Heart left ventricle (tissue), 16 donors: ENCODE data around the gene BFSP1. TPM values are rescaled to one million over a fixed set of nuclear protein-coding genes. Genes with fewer than 3 reads are reported as not detected.

Source experiments
- ATAC-seq, 4 donors: fragments of 200-7000 bp; cut with Tn5 transposase; one replicate each; pipeline ENCODE4 v1.9.1; 2020 to 2022; ENCODE audit warnings: moderate library complexity in 4 of 4, mild to moderate bottlenecking in 3 of 4, moderate number of reproducible peaks in 1 of 4
- DNase-seq, 5 donors: peaks; one replicate each; pipeline ENCODE4 v3.0.0-alpha.2; 2020
- H3K27ac ChIP-seq, 12 donors: fragments of 200-600 bp; sonication (generic) in 4 of 12; one replicate each; pipeline versions ENCODE4 v1.5.0 to v1.8.0; 2016 to 2022; ENCODE audit warnings: mild to moderate bottlenecking in 2 of 12
- H3K27me3 ChIP-seq, 9 donors: fragments of 200-600 bp; sonication (generic) in 2 of 9; one replicate each; pipeline versions ENCODE4 v1.5.1 to v1.8.0; 2016 to 2022; ENCODE audit warnings: mild to moderate bottlenecking in 3 of 9
- H3K36me3 ChIP-seq, 9 donors: fragments of 200-600 bp; sonication (generic) in 2 of 9; one replicate each; pipeline versions ENCODE4 v1.5.0 to v1.8.0; 2018 to 2022; ENCODE audit warnings: mild to moderate bottlenecking in 2 of 9
- H3K4me1 ChIP-seq, 12 donors: fragments of 200-600 bp; sonication (generic) in 4 of 12; one replicate each; pipeline versions ENCODE4 v1.5.0 to v1.8.0; 2016 to 2022; ENCODE audit warnings: mild to moderate bottlenecking in 3 of 12
- H3K4me3 ChIP-seq, 12 donors: fragments of 200-600 bp; sonication (generic) in 4 of 12; one replicate each; pipeline versions ENCODE4 v1.5.0 to v1.8.0; 2017 to 2022; ENCODE audit warnings: mild to moderate bottlenecking in 9 of 12, moderate library complexity in 4 of 12
- H3K9me3 ChIP-seq, 12 donors: fragments of 200-600 bp; sonication (generic) in 4 of 12; one replicate each; pipeline versions ENCODE4 v1.5.0 to v1.8.0; 2016 to 2022; ENCODE audit warnings: mild to moderate bottlenecking in 1 of 12
- CTCF ChIP-seq, 12 donors: fragments of 200-600 bp; sonication (generic) in 4 of 12; IDR thresholded peaks; one replicate each; pipeline versions ENCODE4 v1.5.0 to v1.8.0; 2018 to 2022; ENCODE audit warnings: antibody characterized with exemption in 12 of 12, mild to moderate bottlenecking in 5 of 12
- POLR2A ChIP-seq, 2 donors: fragments of 450-650 bp; IDR thresholded peaks; one replicate each; pipeline ENCODE4 v1.6.1; 2017; ENCODE audit warnings: antibody characterized with exemption in 2 of 2, mild to moderate bottlenecking in 2 of 2, moderate library complexity in 2 of 2
- WGBS, 4 donors: extraction: QIAGEN DNeasy Blood & Tissue Kit in 2 of 4; methylation state at CpG; one replicate each; pipeline versions ENCODE4 v1.1.5 to v1.1.7; 2013 to 2018; 5-methylcytosine and 5-hydroxymethylcytosine counted together
- intact Hi-C, 10 donors: fragments of 100-400 bp; cut with DNase I; formaldehyde crosslinking; loops; one replicate each; pipeline versions ENCODE4 v1.11.1 to v1.14.2; 2022
- polyA plus RNA-seq, 2 donors: library from polyadenylated mRNA; stranded (reverse); fragments of 200-250 nt; gene quantifications; one replicate each; pipeline ENCODE4 v1.2.3, GENCODE V29; 2013
- total RNA-seq, 9 donors: library from RNA; depleted of rRNA in 2 of 9; stranded (reverse); fragments of >200 nt in 2 of 9; fragmentation: NEBNext Ultra II Directional in 3 of 9; extraction: Animal tissue kit (Norgen Biotek cat#: 25700) in 3 of 9; gene quantifications; one replicate each; pipeline versions ENCODE4 v1.1.0 to v1.2.4, GENCODE V29; 2016 to 2023
- donor health status: ischemic (EF 13 %, LVEDD 7.1; RV severe dilation, severe dysfunction).
- donor health status: healthy with polysubstance abuse.
- donor health status: DM: no; HTN: yes; CAD: no.
- donor health status: DM: no; HTN: no; CAD: no.
- donor health status: ischemic (EF 25% LVEDD 6.9; RV normal size, moderate dysfunction).
- donor health status: ischemic (EF 25% LVEDD 5.7; RV mildly dilated, moderate dysfunction).
- donor health status: healthy.
- donor health status: DM: yes; HTN: yes; CAD: no.
- donor health status: ischemic (EF 35%, LVEDD 5.7; RV mildly dilated, moderate dysfunction).
- donor health status: nonischemic (EF 11% LVEDD 7.7; RV severe dilation, severe dysfunction).
- donor health status: DM: yes; HTN: yes; CAD: no.
- donor health status: PGD.
- donor health status: ischemic (EF 29% LVEDD 5.4; RV normal size, mild dysfunction).
- donor health status: nonischemic (EF 23%, LVEDD 6.1; RV moderate dilation, normal function).

The BFSP1 gene
- total and polyA plus RNA-seq, 11 donors, result 0.11 to 1.4 (median 0.63) TPM

GRCh38 chr20:17536944-17537444 is 5.8 kb upstream of the BFSP1 start:
- WGBS, 4 donors, result 25 to 30% (median 28%) methylated on average over 6 of the region's 6 CpGs
- DNase-seq (peak in 4 of 5 donors; percentile 54 to 75 (median 69)), ATAC-seq (peak; percentile 93 to 99 (median 98))
- Histone ChIP-seq H3K4me1 (peaks cover 0 to 11% (median 0%) of the 10 kb centered on the region in 12 donors), H3K4me3 (no peak overlapping the region), H3K9me3 (no peaks in the 10 kb centered on the region), H3K27me3 (no peaks in the 10 kb centered on the region), H3K36me3 (no peaks in the 10 kb centered on the region), H3K27ac (peak overlapping the region in 2 of 12 donors; percentile 7 to 64)
- intact Hi-C loops, result loop anchor here (1.0 to 10.0 kb wide), 10 partner anchors 34 to 458 kb away; partner anchors contain the start of gene DSTN (in 3 of the 10)
- no peak for TF ChIP-seq POLR2A (IDR thresholded peaks at IDR 0.05)
- TF ChIP-seq CTCF (IDR thresholded peaks at IDR 0.05), result peak; percentile 72 to 93 (median 88)

- no peaks in the 10 kb centered on the region for H3K36me3 ChIP-seq
- DNase-seq (no peak), ATAC-seq (no peak)
- H3K9me3 ChIP-seq, result no peaks in the 10 kb centered on the region
- TF ChIP-seq CTCF (IDR thresholded peaks at IDR 0.05) (no peak), POLR2A (IDR thresholded peaks at IDR 0.05) (no peak)
- intact Hi-C loops, result loop anchor here in 7 of 10 donors (1.0 to 10.0 kb wide), 4 partner anchors 29 to 461 kb away; no protein-coding TSS in a partner anchor
- no peak overlapping the region for H3K4me3 ChIP-seq
- peaks cover 0 to 24% (median 3%) of the 10 kb centered on the region in 12 donors for H3K4me1 ChIP-seq
- peaks cover 0 to 8% (median 0%) of the 10 kb centered on the region in 9 donors for H3K27me3 ChIP-seq
- WGBS, 4 donors, result 92 to 97% (median 94%) methylated on average over 3 of the region's 3 CpGs
- H3K27ac ChIP-seq, result no peak overlapping the region
These were observed 2.9 kb upstream of the BFSP1 start for GRCh38 chr20:17534077-17534476.

- ATAC-seq, result no peak
- WGBS, 4 donors, result 57 to 62% (median 60%) methylated on average over 1 of the region's 1 CpG
- intact Hi-C loops, result loop anchor here in 6 of 10 donors (10.0 kb wide), 3 partner anchors 361 to 461 kb away; no protein-coding TSS in a partner anchor
- no peak overlapping the region for H3K4me3 ChIP-seq
- H3K9me3 ChIP-seq, result no peaks in the 10 kb centered on the region
- no peak for TF ChIP-seq POLR2A (IDR thresholded peaks at IDR 0.05)
- TF ChIP-seq CTCF (IDR thresholded peaks at IDR 0.05), result no peak
- DNase-seq, result no peak
- H3K27me3 ChIP-seq, result peaks cover 0 to 8% (median 0%) of the 10 kb centered on the region in 9 donors
- no peak overlapping the region for H3K27ac ChIP-seq
- no peaks in the 10 kb centered on the region for H3K36me3 ChIP-seq
- peaks cover 0 to 24% (median 3%) of the 10 kb centered on the region in 12 donors for H3K4me1 ChIP-seq
These were observed 2.2 kb upstream of the BFSP1 start for GRCh38 chr20:17533396-17533795.

- Histone ChIP-seq H3K27ac (peak overlapping the region in 8 of 12 donors; percentile 5 to 83 (median 53)), H3K4me3 (peak overlapping the region; percentile 31 to 76 (median 55)), H3K27me3 (peaks cover 0 to 8% (median 0%) of the 10 kb centered on the region in 9 donors), H3K4me1 (peaks cover 0 to 17% (median 3%) of the 10 kb centered on the region in 12 donors), H3K9me3 (no peaks in the 10 kb centered on the region), H3K36me3 (no peaks in the 10 kb centered on the region)
- ATAC-seq (no peak), DNase-seq (no peak)
- TF ChIP-seq CTCF (IDR thresholded peaks at IDR 0.05) (no peak), POLR2A (IDR thresholded peaks at IDR 0.05) (no peak)
- 68 to 73% (median 70%) methylated on average over 5 of the region's 5 CpGs for WGBS, 4 donors
- intact Hi-C loops, result loop anchor here in 6 of 10 donors (10.0 kb wide), 3 partner anchors 363 to 463 kb away; no protein-coding TSS in a partner anchor
These were observed 466 bp upstream of the BFSP1 start for GRCh38 chr20:17531665-17532025.
